Endothelial cell of umbilical vein (primary cell): ENCODE data around the gene DUSP18.

Source experiments
- CTCF ChIP-seq, 2 donors: IDR thresholded peaks; 1 replicate in 1 of 2; 2 replicates in 1 of 2; pipeline ENCODE4 v1.5.1; 2011; ENCODE audit warnings: low read length in 2 of 2, mild to moderate bottlenecking in 2 of 2, moderate library complexity in 2 of 2, control low read depth in 1 of 2, inconsistent platforms in 1 of 2, low read depth in 1 of 2; ENCODE audit not compliant: insufficient read depth in 1 of 2; ENCODE audit errors: extremely low read depth in 1 of 2
- EZH2 ChIP-seq: IDR thresholded peaks from 2 replicates; pipeline ENCODE4 v1.6.1; 2012; ENCODE audit warnings: borderline replicate concordance, low read depth, mild to moderate bottlenecking, moderate library complexity, low read length, inconsistent platforms; ENCODE audit not compliant: severe bottlenecking
- FOS ChIP-seq: IDR thresholded peaks from 2 replicates; pipeline ENCODE4 v1.6.1; 2011; ENCODE audit warnings: mild to moderate bottlenecking, low read length, moderate library complexity, borderline replicate concordance; ENCODE audit not compliant: insufficient read depth
- GATA2 ChIP-seq: IDR thresholded peaks from 2 replicates; pipeline ENCODE4 v1.7.0; 2011; ENCODE audit warnings: low read depth, mild to moderate bottlenecking, moderate library complexity, mixed read lengths, low read length; ENCODE audit not compliant: insufficient read length, insufficient read depth
- JUN ChIP-seq: IDR thresholded peaks from 2 replicates; pipeline ENCODE4 v1.6.1; 2011; ENCODE audit warnings: borderline replicate concordance, low read depth; ENCODE audit not compliant: insufficient read length, insufficient read depth
- MAX ChIP-seq: IDR thresholded peaks from 2 replicates; pipeline ENCODE4 v1.6.1; 2011; ENCODE audit not compliant: insufficient read depth, insufficient read length
- MYC ChIP-seq: IDR thresholded peaks from one replicate; pipeline ENCODE4 v1.6.1; 2011; ENCODE audit warnings: mild to moderate bottlenecking, low read depth, low read length
- POLR2A ChIP-seq: IDR thresholded peaks from 2 replicates; pipeline ENCODE4 v1.6.1; 2012; ENCODE audit warnings: low read depth, mild to moderate bottlenecking, control low read depth, low read length
- POLR2AphosphoS5 ChIP-seq: IDR thresholded peaks from 2 replicates; pipeline ENCODE4 v1.6.1; 2012; ENCODE audit warnings: low read depth, mild to moderate bottlenecking, control low read depth, low read length, moderate library complexity; ENCODE audit not compliant: insufficient read depth

- no peak for TF ChIP-seq CTCF (IDR thresholded peaks at IDR 0.05; ENCODE audit: extremely low read depth in 1 of 2, insufficient read depth in 1 of 2, low read depth in 1 of 2, low read length in 2 of 2)
- TF ChIP-seq JUN, result no peak
- TF ChIP-seq EZH2, result no peak
- TF ChIP-seq POLR2AphosphoS5, result no peak
- no peak for TF ChIP-seq POLR2A
- no peak for TF ChIP-seq FOS
- no peak for TF ChIP-seq MAX
- no peak for TF ChIP-seq MYC
- TF ChIP-seq GATA2, result no peak
Measured at GRCh38 chr22:30695351-30695851, 27.7 kb upstream of the DUSP18 start.
